ENCODE data around the gene TIGD6. TPM values are rescaled to one million over a fixed set of nuclear protein-coding genes. Genes with fewer than 3 reads are reported as not detected.

TIGD6 gene
- total RNA-seq, 1 experiment from 2014 or later: 2.1 TPM

GRCh38 chr5:149963729-149964128 lies 36.7 kb downstream of the TIGD6 start:
- ChIA-PET POLR2A (no interaction called here), CTCF (interaction anchor here (1.0 to 1.6 kb wide), 2 partner anchors 111 to 126 kb away, joined by 3 read pairs; no protein-coding TSS in a partner anchor), RAD21 (ENCODE audit: low non-redundant PET in 1 of 2, low total read pairs in 2 of 2, uncharacterized antibody in 2 of 2, unreplicated experiment in 2 of 2) (interaction anchor here in 1 of 2 experiments (1.5 kb wide), 1 partner anchor 27 kb away, joined by 3 read pairs; no protein-coding TSS in a partner anchor)
- DNase-seq (ENCODE audit: low read depth, low spot score): no peak
- no peaks in the 10 kb centered on the region for H3K36me3 ChIP-seq (ENCODE audit: control insufficient read depth in 1 of 2, insufficient read depth in 2 of 2, low read length in 2 of 2)
- TF ChIP-seq CTCF (IDR thresholded peaks at IDR 0.05 in 2 of 3, conservative IDR thresholded peaks at IDR 0.05 in 1 of 3; ENCODE audit: borderline replicate concordance in 1 of 3, insufficient read depth in 1 of 3, low read depth in 2 of 3, low read length in 2 of 3) (no peak), EGR1 (IDR thresholded peaks at IDR 0.05; ENCODE audit: low read depth) (no peak), ZNF274 (IDR thresholded peaks at IDR 0.05; ENCODE audit: low read depth, low read length) (no peak), RAD21 (IDR thresholded peaks at IDR 0.05; ENCODE audit: low read depth) (no peak), ZBTB33 (IDR thresholded peaks at IDR 0.05; ENCODE audit: extremely low read depth, insufficient replicate concordance, low read length) (no peak), EZH2phosphoT487 (IDR thresholded peaks at IDR 0.05; ENCODE audit: borderline replicate concordance) (no peak), JUND (IDR thresholded peaks at IDR 0.05) (no peak), MAX (IDR thresholded peaks at IDR 0.05) (no peak), SP1 (IDR thresholded peaks at IDR 0.05; ENCODE audit: low read depth) (no peak), FOSL1 (IDR thresholded peaks at IDR 0.05; ENCODE audit: low read depth) (no peak)
- H3K79me2 ChIP-seq (ENCODE audit: insufficient read depth, low read length): 0 out of 2 replicates have a peak, but pooled peaks cover 2% of the 10 kb centered on the region
- H3K4me3 ChIP-seq (replicated peaks in 1 of 2; ENCODE audit: low read depth in 1 of 2, low read length in 2 of 2): no peak overlapping the region
- no peak overlapping the region for H3K27ac ChIP-seq (ENCODE audit: low read depth, low read length)
- peaks cover 8 to 27% of the 10 kb centered on the region in 2 experiments for H3K4me1 ChIP-seq (ENCODE audit: control insufficient read depth in 1 of 2, insufficient read depth in 2 of 2, low read length in 2 of 2)
- no peak overlapping the region for H2AFZ ChIP-seq (ENCODE audit: low read depth, low read length, poor library complexity, severe bottlenecking)
- no peak for ATAC-seq
- intact Hi-C loops (cut with micrococcal nuclease): no loop called here
- H3K27me3 ChIP-seq (ENCODE audit: insufficient read depth, low read length): no peaks in the 10 kb centered on the region
- no TSS peak for BruUV-seq (replicated peaks)
- no peaks in the 10 kb centered on the region for H3K9me3 ChIP-seq (ENCODE audit: control insufficient read depth in 1 of 2, insufficient read depth in 1 of 2, low read depth in 1 of 2, low read length in 2 of 2)
- no peaks in the 10 kb centered on the region for H4K20me1 ChIP-seq (ENCODE audit: insufficient read depth)
- no peaks in the 10 kb centered on the region for H3K9me2 ChIP-seq (ENCODE audit: insufficient read depth)
- H3K9ac ChIP-seq (ENCODE audit: low read length): no peak overlapping the region
- H3K4me2 ChIP-seq (ENCODE audit: low read length): no peak overlapping the region

All from HCT116 (cell line).